ENCODE measurements around the gene EML5.

DNA sequence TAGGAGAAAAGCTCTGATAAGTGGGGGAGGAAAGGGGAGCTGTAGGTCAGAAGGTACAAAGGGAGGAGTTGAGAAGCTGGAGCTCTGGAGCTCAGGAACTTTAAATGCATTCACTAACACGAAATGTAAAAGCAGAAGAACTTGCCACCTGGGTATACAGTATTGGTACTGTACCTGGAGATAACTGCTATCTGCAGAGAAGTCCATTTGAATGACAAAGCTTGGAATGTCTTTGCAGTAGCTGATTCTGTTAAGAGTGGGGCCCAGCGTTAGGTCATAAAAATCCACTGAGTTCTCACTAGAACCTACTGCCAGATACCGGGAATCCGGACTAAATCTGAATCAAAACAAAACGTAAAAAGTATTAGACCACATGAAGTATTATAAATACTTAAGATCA lies 174.3 kb downstream of the EML5 start:
- TF ChIP-seq, protein P1, sequence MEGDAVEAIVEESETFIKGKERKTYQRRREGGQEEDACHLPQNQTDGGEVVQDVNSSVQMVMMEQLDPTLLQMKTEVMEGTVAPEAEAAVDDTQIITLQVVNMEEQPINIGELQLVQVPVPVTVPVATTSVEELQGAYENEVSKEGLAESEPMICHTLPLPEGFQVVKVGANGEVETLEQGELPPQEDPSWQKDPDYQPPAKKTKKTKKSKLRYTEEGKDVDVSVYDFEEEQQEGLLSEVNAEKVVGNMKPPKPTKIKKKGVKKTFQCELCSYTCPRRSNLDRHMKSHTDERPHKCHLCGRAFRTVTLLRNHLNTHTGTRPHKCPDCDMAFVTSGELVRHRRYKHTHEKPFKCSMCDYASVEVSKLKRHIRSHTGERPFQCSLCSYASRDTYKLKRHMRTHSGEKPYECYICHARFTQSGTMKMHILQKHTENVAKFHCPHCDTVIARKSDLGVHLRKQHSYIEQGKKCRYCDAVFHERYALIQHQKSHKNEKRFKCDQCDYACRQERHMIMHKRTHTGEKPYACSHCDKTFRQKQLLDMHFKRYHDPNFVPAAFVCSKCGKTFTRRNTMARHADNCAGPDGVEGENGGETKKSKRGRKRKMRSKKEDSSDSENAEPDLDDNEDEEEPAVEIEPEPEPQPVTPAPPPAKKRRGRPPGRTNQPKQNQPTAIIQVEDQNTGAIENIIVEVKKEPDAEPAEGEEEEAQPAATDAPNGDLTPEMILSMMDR (IDR thresholded peaks at IDR 0.05; ENCODE audit: insufficient read depth, low read length, poor library complexity, severe bottlenecking), result no peak
- TF ChIP-seq EZH2phosphoT487 (conservative IDR thresholded peaks at IDR 0.05; ENCODE audit: low read length), result no peak

All from SU-DHL-6 (cell line).